Activated CD4-positive, alpha-beta memory T cell treated with anti-CD3 and anti-CD28 coated beads for 36 hours (primary cell): ENCODE data around the gene TMCC1. TPM values are rescaled to one million over a fixed set of nuclear protein-coding genes. Genes with fewer than 3 reads are reported as not detected.
"Not testable (repeated sequence)": the region's sequence is repeated elsewhere in the genome, so short reads cannot be mapped to it uniquely, and the experiment has no call there.

Experiments
- CTCF ChIA-PET: fragments of 350-600 bp; sonication (Branson Sonifier 250); formaldehyde crosslinking; loops from one replicate; lab custom pipeline; 2021; ENCODE audit warnings: antibody characterized with exemption, inconsistent platforms; lab: Charles Lee
- POLR2A ChIA-PET: fragments of 350-600 bp; sonication (Branson Sonifier 250); formaldehyde crosslinking; loops from one replicate; lab custom pipeline; 2021; ENCODE audit warnings: antibody characterized with exemption; lab: Charles Lee
- DNase-seq: peaks from one replicate; pipeline ENCODE4 v3.0.0-alpha.2; 2020
- H3K27ac Mint-ChIP-seq: one replicate; pipeline ENCODE4 v1.8.0; 2021; ENCODE audit warnings: mixed read lengths
- H3K27me3 Mint-ChIP-seq: one replicate; pipeline ENCODE4 v1.8.0; 2021; ENCODE audit warnings: mixed read lengths
- H3K36me3 Mint-ChIP-seq: one replicate; pipeline ENCODE4 v1.8.0; 2021; ENCODE audit warnings: mixed read lengths
- H3K4me1 Mint-ChIP-seq: one replicate; pipeline ENCODE4 v1.8.0; 2021; ENCODE audit warnings: low read depth, mixed read lengths
- H3K4me3 Mint-ChIP-seq: one replicate; pipeline ENCODE4 v1.8.0; 2021; ENCODE audit warnings: mild to moderate bottlenecking, mixed read lengths
- H3K9me3 Mint-ChIP-seq: one replicate; pipeline ENCODE4 v1.8.0; 2021; ENCODE audit warnings: mixed read lengths
- intact Hi-C: fragments of 100-400 bp; cut with micrococcal nuclease; formaldehyde crosslinking; loops from one replicate; pipeline ENCODE4 v1.15.1; 2023
- total RNA-seq, 2 experiments: library from RNA; stranded (reverse); gene quantifications; one replicate each; pipeline ENCODE4 v1.2.3, GENCODE V29; 2021

The TMCC1 gene
- total RNA-seq, 2 experiments from 2014 or later: 20.6 to 20.8 TPM

DNA sequence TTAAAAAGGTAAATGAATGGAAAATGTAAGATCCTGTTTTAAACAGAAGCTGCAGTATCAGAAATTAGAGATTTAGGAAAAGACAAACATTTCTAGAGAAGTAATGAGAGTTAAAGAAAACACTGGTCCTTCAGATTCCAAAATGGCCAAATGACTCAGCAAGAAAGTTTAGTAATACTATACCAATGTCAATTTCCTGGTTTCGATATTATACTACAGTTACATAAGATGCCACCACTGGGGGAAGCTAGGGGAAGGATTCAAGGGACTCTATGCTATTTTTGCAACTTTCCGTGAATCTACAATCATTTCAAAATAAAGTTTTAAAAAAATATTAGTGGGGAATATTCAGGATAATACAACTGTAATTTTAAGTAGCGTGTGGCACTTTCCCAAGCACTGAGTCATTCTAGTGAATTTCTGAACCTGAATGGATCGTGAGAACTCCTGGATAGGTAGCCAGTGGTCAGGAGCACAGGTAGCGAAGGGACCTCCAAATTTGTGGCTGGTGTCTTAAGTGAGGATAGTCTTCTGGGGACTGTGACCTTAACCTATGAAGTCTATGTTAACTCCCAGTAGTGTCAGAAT lies 37.6 kb downstream of the TMCC1 start:
- POLR2A ChIA-PET: no interaction called here

DNA sequence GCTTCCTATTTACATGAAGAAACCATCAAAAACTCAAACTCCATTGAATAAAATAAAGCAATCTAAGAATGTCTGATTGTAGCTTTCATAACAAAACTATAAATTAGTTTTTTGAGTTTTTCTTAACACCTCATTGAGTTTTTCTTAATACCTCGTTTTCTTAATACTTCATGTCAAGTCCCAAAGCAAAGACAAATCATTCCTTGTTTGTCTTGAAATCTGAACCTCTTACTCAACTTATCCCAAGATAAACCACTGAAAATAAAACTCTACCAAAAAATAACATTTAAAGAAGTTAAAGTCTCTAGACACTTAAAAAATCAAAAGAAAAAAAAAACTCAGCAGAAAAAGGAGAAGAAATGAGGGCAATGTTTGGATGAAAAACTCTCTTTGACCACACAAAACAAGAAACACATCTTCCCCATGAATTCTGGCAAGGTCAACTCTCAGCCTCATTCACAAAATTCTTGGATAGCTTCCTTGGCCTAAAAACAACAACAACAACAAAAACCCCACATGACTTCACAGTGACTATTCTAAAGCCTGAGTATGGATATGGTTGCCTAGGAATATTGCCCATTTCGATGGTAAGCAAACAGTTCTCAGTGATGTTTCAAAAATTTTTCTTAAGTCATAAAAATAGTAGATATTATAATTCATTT lies 38.2 kb downstream of the TMCC1 start:
- Mint-ChIP-seq H3K27ac (no peak overlapping the region), H3K36me3 (peaks cover 30% of the 10 kb centered on the region)
- POLR2A ChIA-PET: no interaction called here

More for the DNA sequence above, 37.6 kb downstream of the TMCC1 start:
- Mint-ChIP-seq H3K27ac (no peak overlapping the region), H3K9me3 (peaks cover 3% of the 10 kb centered on the region), H3K4me3 (no peak overlapping the region), H3K27me3 (no peaks in the 10 kb centered on the region), H3K4me1 (peaks cover 19% of the 10 kb centered on the region), H3K36me3 (peaks cover 28% of the 10 kb centered on the region)
- no peak for DNase-seq
- CTCF ChIA-PET: interaction anchor here (0.9 to 1.4 kb wide), 2 partner anchors 23 to 34 kb away, joined by 3 read pairs; no protein-coding TSS in a partner anchor
- intact Hi-C loops: no loop called here

DNA sequence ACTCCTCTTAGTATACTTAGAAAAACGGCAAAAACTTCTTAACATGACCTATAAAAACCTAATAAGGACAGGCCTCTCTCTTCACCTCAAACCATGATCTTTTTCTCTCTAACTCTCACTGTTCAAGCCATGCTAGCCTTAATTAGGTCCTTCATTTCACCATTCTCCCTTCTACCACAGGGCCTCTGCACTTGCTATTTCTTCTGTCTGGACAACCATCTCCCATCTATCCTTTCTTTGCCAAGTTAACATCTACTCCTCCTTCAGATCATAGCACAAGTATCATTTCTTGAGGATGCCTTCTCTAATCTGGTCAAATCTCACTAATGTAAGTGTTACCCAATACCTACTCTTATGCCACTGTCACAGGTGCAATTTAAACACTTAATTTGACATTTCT lies 39.1 kb downstream of the TMCC1 start:
- Mint-ChIP-seq H3K4me3 (no peak overlapping the region), H3K36me3 (peaks cover 33% of the 10 kb centered on the region), H3K27ac (no peak overlapping the region), H3K27me3 (no peaks in the 10 kb centered on the region), H3K9me3 (peaks cover 9% of the 10 kb centered on the region), H3K4me1 (peaks cover 19% of the 10 kb centered on the region)
- ChIA-PET POLR2A (no interaction called here), CTCF (no interaction called here)
- DNase-seq: no peak
- intact Hi-C loops: no loop called here

More for the DNA sequence above, 38.2 kb downstream of the TMCC1 start:
- no peak for DNase-seq
- no peaks in the 10 kb centered on the region for H3K27me3 Mint-ChIP-seq
- H3K4me1 Mint-ChIP-seq: peaks cover 19% of the 10 kb centered on the region
- no peak overlapping the region for H3K4me3 Mint-ChIP-seq
- CTCF ChIA-PET: interaction anchor here (0.9 to 1.4 kb wide), 2 partner anchors 22 to 35 kb away, joined by 3 read pairs; no protein-coding TSS in a partner anchor
- intact Hi-C loops: no loop called here
- H3K9me3 Mint-ChIP-seq: peaks cover 9% of the 10 kb centered on the region

DNA sequence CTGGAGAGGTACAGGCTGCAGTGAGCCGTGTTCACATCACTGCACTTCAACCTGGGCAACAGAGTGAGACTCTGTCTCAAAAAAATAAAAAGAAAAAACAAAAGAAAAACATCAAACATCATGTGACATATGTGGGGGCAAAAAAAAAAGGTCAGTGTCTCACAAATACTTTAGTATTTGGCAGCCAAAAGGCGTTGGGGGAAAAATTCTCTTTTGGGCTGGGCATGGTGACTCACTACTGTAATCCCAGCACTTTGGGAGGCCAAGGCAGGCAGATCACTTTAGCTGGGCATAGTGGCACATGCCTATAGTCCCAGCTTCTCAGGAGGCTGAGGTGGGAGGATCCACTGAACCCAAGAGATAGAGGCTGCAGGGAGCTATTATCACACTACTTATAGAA lies 47.6 kb downstream of the TMCC1 start:
- Mint-ChIP-seq H3K4me1 (no peaks in the 10 kb centered on the region), H3K4me3 (no peak overlapping the region), H3K27ac (no peak overlapping the region), H3K36me3 (peaks cover 35% of the 10 kb centered on the region), H3K9me3 (peaks cover 6% of the 10 kb centered on the region), H3K27me3 (no peaks in the 10 kb centered on the region)
- intact Hi-C loops: no loop called here
- POLR2A ChIA-PET: no interaction called here
- DNase-seq: no peak
- CTCF ChIA-PET: no interaction called here

DNA sequence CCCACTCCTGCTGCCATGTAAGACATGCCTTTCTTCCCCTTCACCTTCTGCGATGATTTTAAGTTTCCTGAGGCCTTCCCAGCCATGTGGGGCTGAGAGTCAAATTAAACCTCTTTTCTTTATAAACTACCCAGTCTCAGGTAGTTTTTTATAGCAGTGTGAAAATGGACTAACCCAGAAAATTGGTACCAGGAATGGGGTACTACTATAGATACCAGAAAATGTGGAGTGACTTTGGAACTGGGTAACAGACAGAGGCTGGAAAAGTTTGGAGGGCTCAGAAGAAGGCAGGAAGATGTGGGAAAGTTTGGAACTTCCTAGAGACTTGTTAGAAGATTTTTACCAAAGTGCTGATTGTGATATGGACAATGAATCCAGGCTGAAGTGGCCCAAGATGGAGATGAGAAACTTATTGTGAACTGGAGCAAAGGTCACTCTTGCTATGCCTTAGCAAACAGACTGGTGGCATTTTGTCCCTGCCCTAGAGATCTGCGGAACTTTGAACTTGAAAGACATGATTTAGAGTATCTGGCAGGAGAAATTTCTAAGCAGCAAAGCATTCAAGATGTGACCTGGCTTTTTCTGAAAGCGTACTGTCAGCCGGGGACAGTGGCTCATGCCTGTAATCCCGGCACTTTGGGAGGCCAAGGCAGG lies 52.7 kb downstream of the TMCC1 start:
- POLR2A ChIA-PET: no interaction called here
- intact Hi-C loops: no loop called here
- Mint-ChIP-seq H3K27me3 (no peaks in the 10 kb centered on the region), H3K9me3 (no peaks in the 10 kb centered on the region), H3K4me3 (no peak overlapping the region), H3K36me3 (peaks cover 19% of the 10 kb centered on the region), H3K4me1 (peaks cover 14% of the 10 kb centered on the region), H3K27ac (no peak overlapping the region)
- CTCF ChIA-PET: no interaction called here
- no peak for DNase-seq

DNA sequence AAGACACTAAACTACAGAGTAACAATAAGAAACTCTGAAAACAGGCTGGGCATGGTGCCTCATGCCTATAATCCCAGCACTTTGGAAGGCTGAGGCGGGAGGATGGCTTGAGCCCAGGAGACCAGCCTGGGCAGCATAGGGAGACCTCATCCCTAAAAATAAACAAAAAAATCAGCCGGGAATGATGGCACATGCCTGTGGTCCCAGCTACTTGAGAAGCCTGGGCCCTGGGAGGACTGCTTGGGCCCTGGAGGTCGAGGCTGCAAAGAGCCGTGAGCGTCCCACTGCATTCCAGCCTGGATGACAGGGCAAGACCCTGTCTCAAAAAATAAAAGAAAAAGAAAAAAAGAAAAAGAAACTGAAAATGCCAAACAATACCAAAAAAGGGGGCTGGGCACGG lies 55.4 kb downstream of the TMCC1 start:
- ChIA-PET CTCF (no interaction called here), POLR2A (no interaction called here)
- H3K36me3 Mint-ChIP-seq: peaks cover 10% of the 10 kb centered on the region
- H3K9me3 Mint-ChIP-seq: no peaks in the 10 kb centered on the region
- no peak for DNase-seq
- no peak overlapping the region for H3K4me3 Mint-ChIP-seq
- H3K4me1 Mint-ChIP-seq: peaks cover 14% of the 10 kb centered on the region
- H3K27ac Mint-ChIP-seq: no peak overlapping the region
- no peaks in the 10 kb centered on the region for H3K27me3 Mint-ChIP-seq
- intact Hi-C loops: no loop called here

DNA sequence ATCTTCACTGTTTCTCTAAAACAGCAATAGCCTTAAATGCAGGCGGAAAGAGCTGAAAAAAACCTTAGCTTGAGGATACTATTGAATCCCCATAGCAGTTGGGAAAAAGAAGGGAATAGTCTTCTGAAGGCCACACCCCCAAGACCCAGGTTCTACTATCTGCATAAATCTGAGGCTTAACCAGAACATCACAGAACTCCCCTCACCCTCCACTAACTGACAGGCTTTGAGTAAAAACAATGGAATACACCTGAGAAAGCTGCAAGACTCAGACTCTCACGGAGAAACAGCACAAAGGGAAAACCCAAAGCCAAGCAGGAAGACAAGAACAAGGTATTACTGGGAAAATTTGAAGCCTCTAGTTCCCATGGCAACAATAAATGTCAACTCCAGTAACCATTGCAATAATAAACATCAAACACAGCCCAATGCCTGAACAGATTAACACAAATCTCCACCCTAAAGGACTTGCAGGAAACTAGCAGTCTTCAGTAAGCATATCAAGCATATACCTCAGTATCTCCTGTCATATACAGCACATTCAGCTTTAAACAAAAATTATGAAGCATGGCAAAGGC lies 56.4 kb downstream of the TMCC1 start:
- ChIA-PET POLR2A (no interaction called here), CTCF (interaction anchor here (0.9 kb wide), 1 partner anchor 97 kb away, joined by 3 read pairs; no protein-coding TSS in a partner anchor)
- intact Hi-C loops: no loop called here
- H3K4me1 Mint-ChIP-seq: peaks cover 14% of the 10 kb centered on the region
- peaks cover 10% of the 10 kb centered on the region for H3K36me3 Mint-ChIP-seq
- no peak overlapping the region for H3K4me3 Mint-ChIP-seq
- DNase-seq: no peak
- no peaks in the 10 kb centered on the region for H3K27me3 Mint-ChIP-seq
- no peak overlapping the region for H3K27ac Mint-ChIP-seq
- H3K9me3 Mint-ChIP-seq: no peaks in the 10 kb centered on the region

DNA sequence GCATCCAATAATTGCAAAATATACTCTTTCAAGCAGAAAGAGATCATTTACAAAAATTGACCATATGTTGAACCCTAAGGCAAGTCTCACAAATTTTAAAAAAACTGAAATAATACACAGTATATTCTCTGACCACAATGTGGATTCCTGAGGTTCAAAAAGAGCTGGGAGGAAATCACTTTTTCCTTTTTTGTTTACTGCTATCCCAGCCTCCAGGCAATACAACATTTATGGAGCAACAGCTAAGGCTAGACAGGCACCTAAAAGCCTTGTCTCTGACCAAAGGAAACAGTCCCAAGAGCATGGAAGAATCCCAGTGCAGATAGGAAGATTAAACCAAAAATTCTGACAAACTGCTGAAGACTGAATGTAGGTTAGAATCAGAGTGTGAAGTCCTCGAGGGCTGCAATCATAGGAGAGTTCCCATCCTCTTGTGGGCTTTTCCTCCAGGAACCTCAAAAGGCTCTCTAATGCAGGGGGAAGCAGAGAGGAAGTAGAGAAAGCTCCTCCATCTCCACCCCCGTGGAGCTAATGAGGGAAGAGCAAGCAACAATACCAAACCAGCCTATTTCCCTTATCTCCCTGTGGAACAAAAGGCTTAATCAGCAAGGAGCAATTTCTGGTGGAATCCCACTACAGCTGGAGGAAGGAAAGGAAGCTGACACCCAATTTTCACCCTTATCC lies 57.0 kb downstream of the TMCC1 start:
- ChIA-PET POLR2A (no interaction called here), CTCF (interaction anchor here (0.6 kb wide), 1 partner anchor 36 kb away, joined by 3 read pairs; no protein-coding TSS in a partner anchor)
- DNase-seq: no peak
- intact Hi-C loops: no loop called here
- Mint-ChIP-seq H3K27ac (no peak overlapping the region), H3K36me3 (peaks cover 6% of the 10 kb centered on the region), H3K27me3 (no peaks in the 10 kb centered on the region), H3K4me3 (no peak overlapping the region), H3K4me1 (peaks cover 14% of the 10 kb centered on the region), H3K9me3 (no peaks in the 10 kb centered on the region)

DNA sequence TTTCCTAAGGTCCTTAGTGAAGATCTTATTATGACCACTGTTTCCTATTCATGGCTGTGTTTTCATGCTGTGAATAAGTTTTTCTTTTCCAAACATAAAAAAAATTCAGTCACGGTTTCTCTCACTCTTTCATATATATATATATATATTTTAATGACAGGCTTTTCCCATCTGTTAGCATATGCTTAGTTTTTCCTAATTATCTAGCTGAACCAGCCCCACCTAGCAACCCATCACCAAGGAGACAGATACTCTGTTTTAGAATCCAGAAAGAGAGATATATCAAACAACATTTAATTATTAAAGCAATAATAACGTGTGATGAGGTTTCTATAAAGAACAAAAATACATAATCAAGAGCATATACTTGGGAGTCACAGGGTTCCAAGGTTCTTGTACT lies 58.3 kb downstream of the TMCC1 start:
- no peaks in the 10 kb centered on the region for H3K9me3 Mint-ChIP-seq
- ChIA-PET POLR2A (no interaction called here), CTCF (no interaction called here)
- intact Hi-C loops: no loop called here
- no peaks in the 10 kb centered on the region for H3K27me3 Mint-ChIP-seq
- H3K36me3 Mint-ChIP-seq: no peaks in the 10 kb centered on the region
- no peak overlapping the region for H3K4me3 Mint-ChIP-seq
- H3K27ac Mint-ChIP-seq: no peak overlapping the region
- peaks cover 14% of the 10 kb centered on the region for H3K4me1 Mint-ChIP-seq
- DNase-seq: no peak

DNA sequence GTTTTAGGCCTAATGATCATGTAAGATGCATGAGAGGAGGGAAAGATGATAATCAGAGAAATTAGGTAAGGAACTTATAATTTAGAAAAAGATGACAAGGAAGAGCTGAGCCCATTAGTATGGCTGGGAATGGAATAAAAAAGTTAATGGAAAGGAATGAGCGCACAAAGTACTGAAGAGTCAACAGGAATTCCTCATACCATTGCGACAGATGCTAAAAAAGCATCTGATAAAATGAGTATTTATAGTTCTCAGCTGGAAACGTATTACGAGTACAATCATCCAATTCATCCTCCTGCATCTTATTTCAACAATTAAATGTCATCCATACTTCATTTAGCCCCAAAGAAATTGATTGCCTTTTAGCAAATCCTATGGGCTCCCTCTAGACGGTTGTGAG lies 58.9 kb downstream of the TMCC1 start:
- Mint-ChIP-seq H3K27ac (no peak overlapping the region), H3K4me3 (no peak overlapping the region), H3K27me3 (no peaks in the 10 kb centered on the region), H3K4me1 (peaks cover 14% of the 10 kb centered on the region), H3K9me3 (no peaks in the 10 kb centered on the region), H3K36me3 (no peaks in the 10 kb centered on the region)
- ChIA-PET CTCF (interaction anchor here (1.2 kb wide), 1 partner anchor 9 kb away, joined by 4 read pairs; no protein-coding TSS in a partner anchor), POLR2A (no interaction called here)
- DNase-seq: no peak
- intact Hi-C loops: no loop called here

DNA sequence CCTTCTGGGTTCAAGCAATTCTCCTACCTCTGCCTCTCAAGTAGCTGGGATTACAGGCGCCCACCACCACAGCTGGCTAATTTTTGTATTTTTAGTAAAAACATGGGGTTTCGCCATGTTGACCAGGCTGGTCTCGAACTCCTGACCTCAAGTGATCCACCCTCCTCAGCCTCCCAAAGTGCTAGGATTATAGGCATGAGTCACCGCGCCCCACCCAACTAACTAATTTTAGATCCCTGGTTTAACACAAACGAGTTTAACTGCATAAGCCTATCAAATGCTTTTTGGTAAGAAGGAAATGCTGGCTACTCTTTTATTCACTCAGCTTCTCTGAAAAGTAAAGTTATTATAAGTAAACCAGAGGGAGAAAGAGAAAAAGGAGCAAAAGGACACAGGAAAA lies 61.6 kb downstream of the TMCC1 start:
- CTCF ChIA-PET: interaction anchor here (1.6 to 9.4 kb wide), 3 partner anchors 185 to 342 kb away, joined by 5 to 56 read pairs (median 6); no protein-coding TSS in a partner anchor
- H3K27me3 Mint-ChIP-seq, DNase-seq, H3K9me3 Mint-ChIP-seq, POLR2A ChIA-PET, H3K36me3 Mint-ChIP-seq, H3K4me3 Mint-ChIP-seq, H3K27ac Mint-ChIP-seq, intact Hi-C loops: not testable (repeated sequence)
- peaks cover 18% of the 10 kb centered on the region for H3K4me1 Mint-ChIP-seq
